Left lung (tissue), 10 donors: ENCODE data around the gene ERBB2. TPM values are rescaled to one million over a fixed set of nuclear protein-coding genes. Genes with fewer than 3 reads are reported as not detected.

ENCODE experiments used
- ATAC-seq: fragments of 200-7000 bp; cut with Tn5 transposase; one replicate; pipeline ENCODE4 v1.9.1; 2020; ENCODE audit warnings: moderate library complexity
- DNase-seq, 4 donors: peaks; one replicate each; pipeline ENCODE4 v3.0.0-alpha.2; 2013 to 2020
- H3K27ac ChIP-seq, 2 donors: fragments of 200-600 bp; sonication (generic) in 1 of 2; one replicate each; pipeline versions ENCODE4 v1.5.0 to v1.8.0; 2020 to 2021
- H3K27me3 ChIP-seq, 2 donors: fragments of 200-600 bp; sonication (generic) in 1 of 2; one replicate each; pipeline versions ENCODE4 v1.5.0 to v1.8.0; 2020 to 2021
- H3K36me3 ChIP-seq, 2 donors: fragments of 200-600 bp; sonication (generic) in 1 of 2; one replicate each; pipeline versions ENCODE4 v1.5.0 to v1.8.0; 2020 to 2021
- H3K4me1 ChIP-seq, 2 donors: fragments of 200-600 bp; one replicate each; pipeline ENCODE4 v1.8.0; 2021
- H3K4me3 ChIP-seq, 2 donors: fragments of 200-600 bp; sonication (generic) in 1 of 2; one replicate each; pipeline versions ENCODE4 v1.5.0 to v1.8.0; 2020 to 2021; ENCODE audit warnings: mild to moderate bottlenecking in 1 of 2
- H3K9me3 ChIP-seq, 2 donors: fragments of 200-600 bp; sonication (generic) in 1 of 2; one replicate each; pipeline versions ENCODE4 v1.5.0 to v1.8.0; 2020 to 2021
- intact Hi-C, 2 donors: fragments of 100-400 bp; cut with DNase I; formaldehyde crosslinking; loops; one replicate each; pipeline versions ENCODE4 v1.11.2 to v1.14.2; 2022
- polyA plus RNA-seq, 6 donors: library from polyadenylated mRNA; unstranded; fragments of 120-200 nt; gene quantifications; one replicate each; pipeline ENCODE4 v1.2.1, GENCODE V29; 2013; ENCODE audit not compliant: insufficient read length in 6 of 6
- total RNA-seq, 2 donors: library from RNA; stranded (reverse); fragmentation: NEBNext Ultra II Directional; extraction: Animal tissue kit (Norgen Biotek cat#: 25700); gene quantifications; one replicate each; pipeline ENCODE4 v1.2.1, GENCODE V29; 2021
- TF ChIP-seq, protein P1 (sequence below), 2 donors: fragments of 200-600 bp; sonication (generic) in 1 of 2; IDR thresholded peaks; one replicate each; pipeline versions ENCODE4 v1.5.0 to v1.8.0; 2021; ENCODE audit warnings: antibody characterized with exemption in 2 of 2
- donor health status: DM: no; HTN: yes; CAD: no.
- donor health status: DM: no; HTN: no; CAD: no.

Gene ERBB2
- total and polyA plus RNA-seq, 8 donors = 65.1 to 137 (median 107) TPM

DNA sequence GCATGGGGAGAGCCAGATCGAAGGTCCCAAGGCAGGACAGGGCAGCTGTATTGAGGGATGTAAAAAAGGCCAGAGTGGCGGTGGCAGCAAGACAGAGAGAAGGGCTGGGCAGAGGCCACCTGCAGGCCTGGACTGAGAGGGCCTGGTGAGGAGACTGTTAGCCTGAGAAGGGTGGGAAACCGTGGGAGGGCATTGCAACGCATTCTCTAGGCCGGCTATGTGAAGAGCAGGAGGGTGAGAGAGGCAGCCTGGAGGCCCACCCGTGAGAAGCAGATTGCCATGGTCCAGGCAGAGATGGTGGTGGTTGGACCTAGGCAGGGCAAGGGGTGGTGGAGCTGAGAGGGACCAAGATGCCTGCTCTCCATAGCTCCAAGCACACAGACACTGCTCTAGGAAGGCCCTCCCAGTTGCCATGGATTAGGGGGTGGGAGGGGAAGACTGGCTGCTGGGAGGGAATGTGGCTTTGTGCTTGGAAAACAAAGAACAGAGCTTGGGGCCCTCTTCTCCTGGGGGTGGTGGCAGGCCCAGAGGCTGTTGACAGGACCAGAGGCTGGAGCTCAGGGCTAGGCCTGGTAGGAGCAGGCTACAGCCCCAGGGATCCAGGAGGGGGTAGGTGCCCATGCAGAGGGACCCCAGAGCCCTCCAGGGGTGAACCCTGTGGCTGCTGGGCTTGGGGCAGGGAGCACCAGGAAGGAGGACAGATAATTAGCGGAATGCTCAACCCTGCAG lies 47.1 kb upstream of the ERBB2 start:
- TF ChIP-seq, protein P1, sequence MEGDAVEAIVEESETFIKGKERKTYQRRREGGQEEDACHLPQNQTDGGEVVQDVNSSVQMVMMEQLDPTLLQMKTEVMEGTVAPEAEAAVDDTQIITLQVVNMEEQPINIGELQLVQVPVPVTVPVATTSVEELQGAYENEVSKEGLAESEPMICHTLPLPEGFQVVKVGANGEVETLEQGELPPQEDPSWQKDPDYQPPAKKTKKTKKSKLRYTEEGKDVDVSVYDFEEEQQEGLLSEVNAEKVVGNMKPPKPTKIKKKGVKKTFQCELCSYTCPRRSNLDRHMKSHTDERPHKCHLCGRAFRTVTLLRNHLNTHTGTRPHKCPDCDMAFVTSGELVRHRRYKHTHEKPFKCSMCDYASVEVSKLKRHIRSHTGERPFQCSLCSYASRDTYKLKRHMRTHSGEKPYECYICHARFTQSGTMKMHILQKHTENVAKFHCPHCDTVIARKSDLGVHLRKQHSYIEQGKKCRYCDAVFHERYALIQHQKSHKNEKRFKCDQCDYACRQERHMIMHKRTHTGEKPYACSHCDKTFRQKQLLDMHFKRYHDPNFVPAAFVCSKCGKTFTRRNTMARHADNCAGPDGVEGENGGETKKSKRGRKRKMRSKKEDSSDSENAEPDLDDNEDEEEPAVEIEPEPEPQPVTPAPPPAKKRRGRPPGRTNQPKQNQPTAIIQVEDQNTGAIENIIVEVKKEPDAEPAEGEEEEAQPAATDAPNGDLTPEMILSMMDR (IDR thresholded peaks at IDR 0.05) = no peak
- DNase-seq (no peak), ATAC-seq (no peak)

DNA sequence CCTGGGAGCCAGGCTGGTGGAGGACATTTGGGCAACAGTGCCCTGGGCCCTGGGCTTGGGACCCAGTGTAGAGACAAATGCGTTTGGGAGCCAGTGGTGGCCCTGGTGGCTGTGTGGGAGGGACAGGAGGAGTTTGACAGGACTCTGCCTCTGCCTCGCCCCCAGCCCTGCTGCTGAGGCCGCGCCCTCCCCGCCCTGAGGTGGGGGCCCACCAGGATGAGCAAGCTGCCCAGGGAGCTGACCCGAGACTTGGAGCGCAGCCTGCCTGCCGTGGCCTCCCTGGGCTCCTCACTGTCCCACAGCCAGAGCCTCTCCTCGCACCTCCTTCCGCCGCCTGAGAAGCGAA lies 46.6 kb upstream of the ERBB2 start:
- DNase-seq (no peak), ATAC-seq (no peak)
- no peak overlapping the region for H3K4me3 ChIP-seq
- no peaks in the 10 kb centered on the region for H3K27me3 ChIP-seq
- H3K9me3 ChIP-seq = no peaks in the 10 kb centered on the region
- TF ChIP-seq, protein P1 (IDR thresholded peaks at IDR 0.05) = no peak
- H3K4me1 ChIP-seq = peaks cover 0 to 59% of the 10 kb centered on the region in 2 donors
- H3K27ac ChIP-seq = peak overlapping the region in 1 of 2 donors; percentile 57
- intact Hi-C loops = no loop called here
- H3K36me3 ChIP-seq = peaks cover 0 to 31% of the 10 kb centered on the region in 2 donors

More for the DNA sequence above, 47.1 kb upstream of the ERBB2 start:
- no peak overlapping the region for H3K4me3 ChIP-seq
- peaks cover 0 to 26% of the 10 kb centered on the region in 2 donors for H3K36me3 ChIP-seq
- no peaks in the 10 kb centered on the region for H3K27me3 ChIP-seq
- intact Hi-C loops = no loop called here
- H3K4me1 ChIP-seq = peaks cover 0 to 60% of the 10 kb centered on the region in 2 donors
- H3K9me3 ChIP-seq = no peaks in the 10 kb centered on the region
- H3K27ac ChIP-seq = peak overlapping the region in 1 of 2 donors; percentile 57

DNA sequence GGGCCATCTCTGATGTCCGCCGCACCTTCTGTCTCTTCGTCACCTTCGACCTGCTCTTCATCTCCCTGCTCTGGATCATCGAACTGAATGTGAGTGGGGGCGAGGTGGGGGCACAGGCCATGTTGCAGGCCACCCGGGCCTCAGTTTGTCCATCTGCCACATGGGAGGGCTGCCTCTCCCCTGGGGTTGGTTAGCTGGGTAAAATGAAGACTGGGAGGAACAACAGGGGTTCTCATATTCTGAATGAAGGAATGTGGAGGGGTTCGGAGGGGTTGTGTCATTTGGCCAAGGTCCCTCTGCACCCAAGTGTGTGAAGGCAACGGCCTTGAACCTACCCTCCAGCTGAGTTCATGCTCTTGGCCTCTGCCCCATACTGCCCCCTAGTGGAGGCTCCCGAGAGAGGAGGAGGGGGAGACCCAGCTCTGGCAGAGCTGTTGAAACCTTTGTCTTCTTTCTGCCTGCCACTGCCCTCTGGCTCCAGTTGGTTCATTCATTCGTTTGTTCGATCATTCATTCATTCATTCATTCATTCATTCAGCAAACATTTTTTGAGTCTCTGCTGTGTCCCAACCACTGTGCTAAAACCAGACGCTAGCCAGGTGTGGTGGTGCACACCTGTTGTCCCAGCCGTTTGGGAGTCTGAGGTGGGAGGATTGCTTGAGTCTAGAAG lies 46.1 kb upstream of the ERBB2 start:
- Histone ChIP-seq H3K36me3 (peaks cover 0 to 36% of the 10 kb centered on the region in 2 donors), H3K4me1 (peaks cover 0 to 60% of the 10 kb centered on the region in 2 donors), H3K4me3 (no peak overlapping the region), H3K27ac (no peak overlapping the region), H3K9me3 (no peaks in the 10 kb centered on the region), H3K27me3 (no peaks in the 10 kb centered on the region)
- intact Hi-C loops = no loop called here
- peak; percentile 82 for ATAC-seq
- TF ChIP-seq, protein P1 (IDR thresholded peaks at IDR 0.05) = peak; percentile 69 to 86
- no peak for DNase-seq

DNA sequence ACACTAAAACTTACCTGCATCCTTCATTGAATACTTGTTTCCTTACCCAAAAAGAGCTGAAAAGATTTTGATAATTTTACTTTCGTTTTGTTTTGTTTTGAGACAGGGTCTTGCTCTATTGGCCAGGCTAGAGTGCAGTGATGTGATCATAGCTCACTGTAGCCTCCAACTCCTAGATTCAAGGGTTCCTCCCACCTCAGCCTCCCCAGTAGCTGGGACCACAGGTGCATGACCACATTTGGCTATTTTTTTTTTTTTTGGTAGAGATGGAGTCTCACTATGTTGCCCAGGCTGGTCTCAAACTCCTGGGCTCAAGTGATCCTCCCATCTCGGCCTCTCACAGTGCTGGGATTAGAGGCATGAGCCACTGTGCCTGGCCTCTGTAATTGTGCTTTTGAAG lies 44.8 kb upstream of the ERBB2 start:
- Histone ChIP-seq H3K9me3 (no peaks in the 10 kb centered on the region), H3K27ac (no peak overlapping the region), H3K27me3 (no peaks in the 10 kb centered on the region), H3K36me3 (peaks cover 0 to 49% of the 10 kb centered on the region in 2 donors), H3K4me1 (peaks cover 4 to 73% of the 10 kb centered on the region in 2 donors), H3K4me3 (no peak overlapping the region)
- ATAC-seq (no peak), DNase-seq (no peak)
- intact Hi-C loops = no loop called here
- TF ChIP-seq, protein P1 (IDR thresholded peaks at IDR 0.05) = no peak

DNA sequence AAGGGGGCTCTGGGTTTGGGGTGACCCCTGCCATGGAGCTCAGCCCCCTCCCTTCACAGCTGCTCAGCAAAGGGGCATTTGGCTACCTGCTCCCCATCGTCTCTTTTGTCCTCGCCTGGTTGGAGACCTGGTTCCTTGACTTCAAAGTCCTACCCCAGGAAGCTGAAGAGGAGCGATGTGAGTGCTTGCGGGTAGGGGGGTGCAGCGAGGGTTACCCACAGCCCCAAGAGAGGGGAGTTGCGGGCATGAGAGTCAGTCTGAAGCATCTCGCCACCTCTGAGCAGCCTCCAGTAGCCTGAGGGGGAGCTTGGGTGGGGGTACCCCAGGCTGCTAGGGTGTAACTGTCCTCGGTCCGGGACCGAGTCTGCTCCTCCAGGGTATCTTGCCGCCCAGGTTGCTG lies 41.5 kb upstream of the ERBB2 start:
- peak overlapping the region in 1 of 2 donors; percentile 72 for H3K27ac ChIP-seq
- peaks cover 7 to 78% of the 10 kb centered on the region in 2 donors for H3K4me1 ChIP-seq
- peaks cover 0 to 79% of the 10 kb centered on the region in 2 donors for H3K36me3 ChIP-seq
- ATAC-seq (no peak), DNase-seq (no peak)
- no peak overlapping the region for H3K4me3 ChIP-seq
- TF ChIP-seq, protein P1 (IDR thresholded peaks at IDR 0.05) = no peak
- intact Hi-C loops = no loop called here
- no peaks in the 10 kb centered on the region for H3K9me3 ChIP-seq
- no peaks in the 10 kb centered on the region for H3K27me3 ChIP-seq
